ENCODE data around the gene RCSD1.
A peak's percentile ranks its signal among the peaks of the same experiment; 100 is the strongest.

Gene RCSD1

GRCh38 chr1:167620002-167620401, 10.0 kb upstream of the RCSD1 start:
- no peak overlapping the region for H3K4me3 ChIP-seq (ENCODE audit: low read depth in 1 of 2, low read length in 2 of 2)
- no peaks in the 10 kb centered on the region for H3K4me1 ChIP-seq (ENCODE audit: insufficient read depth, low read length)
- H3K27me3 ChIP-seq (ENCODE audit: control insufficient read depth in 1 of 2, insufficient read depth in 2 of 2, low read length in 2 of 2) = no peaks in the 10 kb centered on the region
- H3K9ac ChIP-seq (ENCODE audit: low read length) = no peak overlapping the region
- no peaks in the 10 kb centered on the region for H3K36me3 ChIP-seq (ENCODE audit: insufficient read depth, low read length)
- no peaks in the 10 kb centered on the region for H3K9me3 ChIP-seq (ENCODE audit: low read length)
- no peak overlapping the region for H3K27ac ChIP-seq (ENCODE audit: low read depth, low read length)

GRCh38 chr1:167621780-167622313, 8.2 kb upstream of the RCSD1 start:
- no peak overlapping the region for H3K4me3 ChIP-seq (ENCODE audit: low read depth in 1 of 2, low read length in 2 of 2)
- no peaks in the 10 kb centered on the region for H3K36me3 ChIP-seq (ENCODE audit: insufficient read depth, low read length)
- no peak overlapping the region for H3K9ac ChIP-seq (ENCODE audit: low read length)
- no peaks in the 10 kb centered on the region for H3K27me3 ChIP-seq (ENCODE audit: control insufficient read depth in 1 of 2, insufficient read depth in 2 of 2, low read length in 2 of 2)
- H3K4me1 ChIP-seq (ENCODE audit: insufficient read depth, low read length) = no peaks in the 10 kb centered on the region
- H3K9me3 ChIP-seq (ENCODE audit: low read length) = no peaks in the 10 kb centered on the region
- H3K27ac ChIP-seq (ENCODE audit: low read depth, low read length) = no peak overlapping the region

- Histone ChIP-seq H3K9ac (ENCODE audit: low read length) (no peak overlapping the region), H3K27me3 (ENCODE audit: control insufficient read depth in 1 of 2, insufficient read depth in 2 of 2, low read length in 2 of 2) (no peaks in the 10 kb centered on the region), H3K4me1 (ENCODE audit: insufficient read depth, low read length) (peaks cover 7% of the 10 kb centered on the region), H3K27ac (ENCODE audit: low read depth, low read length) (no peak overlapping the region), H3K4me3 (ENCODE audit: low read depth in 1 of 2, low read length in 2 of 2) (no peak overlapping the region), H3K9me3 (ENCODE audit: low read length) (no peaks in the 10 kb centered on the region), H3K36me3 (ENCODE audit: insufficient read depth, low read length) (no peaks in the 10 kb centered on the region)
Observed at GRCh38 chr1:167623951-167624350, 6.1 kb upstream of the RCSD1 start.

GRCh38 chr1:167625040-167625823, 4.8 kb upstream of the RCSD1 start:
- no peak overlapping the region for H3K4me3 ChIP-seq (ENCODE audit: low read depth in 1 of 2, low read length in 2 of 2)
- H3K36me3 ChIP-seq (ENCODE audit: insufficient read depth, low read length) = no peaks in the 10 kb centered on the region
- peaks cover 14% of the 10 kb centered on the region for H3K4me1 ChIP-seq (ENCODE audit: insufficient read depth, low read length)

GRCh38 chr1:167627615-167627864, 2.5 kb upstream of the RCSD1 start:
- Histone ChIP-seq H3K27me3 (ENCODE audit: control insufficient read depth in 1 of 2, insufficient read depth in 2 of 2, low read length in 2 of 2) (no peaks in the 10 kb centered on the region), H3K9me3 (ENCODE audit: low read length) (no peaks in the 10 kb centered on the region), H3K27ac (ENCODE audit: low read depth, low read length) (no peak overlapping the region), H3K4me1 (ENCODE audit: insufficient read depth, low read length) (peaks cover 14% of the 10 kb centered on the region), H3K9ac (ENCODE audit: low read length) (no peak overlapping the region), H3K4me3 (ENCODE audit: low read depth in 1 of 2, low read length in 2 of 2) (no peak overlapping the region), H3K36me3 (ENCODE audit: insufficient read depth, low read length) (no peaks in the 10 kb centered on the region)

More at GRCh38 chr1:167625040-167625823, 4.8 kb upstream of the RCSD1 start:
- no peaks in the 10 kb centered on the region for H3K9me3 ChIP-seq (ENCODE audit: low read length)
- no peaks in the 10 kb centered on the region for H3K27me3 ChIP-seq (ENCODE audit: control insufficient read depth in 1 of 2, insufficient read depth in 2 of 2, low read length in 2 of 2)
- H3K27ac ChIP-seq (ENCODE audit: low read depth, low read length) = no peak overlapping the region
- no peak overlapping the region for H3K9ac ChIP-seq (ENCODE audit: low read length)

GRCh38 chr1:167627865-167628641, 2.0 kb upstream of the RCSD1 start:
- Histone ChIP-seq H3K36me3 (ENCODE audit: insufficient read depth, low read length) (no peaks in the 10 kb centered on the region), H3K27ac (ENCODE audit: low read depth, low read length) (no peak overlapping the region), H3K9me3 (ENCODE audit: low read length) (no peaks in the 10 kb centered on the region), H3K4me3 (ENCODE audit: low read depth in 1 of 2, low read length in 2 of 2) (no peak overlapping the region), H3K9ac (ENCODE audit: low read length) (no peak overlapping the region), H3K4me1 (ENCODE audit: insufficient read depth, low read length) (peaks cover 14% of the 10 kb centered on the region), H3K27me3 (ENCODE audit: control insufficient read depth in 1 of 2, insufficient read depth in 2 of 2, low read length in 2 of 2) (no peaks in the 10 kb centered on the region)

GRCh38 chr1:167628741-167629515, 1.1 kb upstream of the RCSD1 start:
- Histone ChIP-seq H3K4me1 (ENCODE audit: insufficient read depth, low read length) (peaks cover 14% of the 10 kb centered on the region), H3K4me3 (ENCODE audit: low read depth in 1 of 2, low read length in 2 of 2) (peak overlapping the region in 1 of 2 donors; percentile 29), H3K9ac (ENCODE audit: low read length) (no peak overlapping the region), H3K27me3 (ENCODE audit: control insufficient read depth in 1 of 2, insufficient read depth in 2 of 2, low read length in 2 of 2) (no peaks in the 10 kb centered on the region), H3K36me3 (ENCODE audit: insufficient read depth, low read length) (no peaks in the 10 kb centered on the region), H3K9me3 (ENCODE audit: low read length) (no peaks in the 10 kb centered on the region), H3K27ac (ENCODE audit: low read depth, low read length) (no peak overlapping the region)

- H3K27me3 ChIP-seq (ENCODE audit: control insufficient read depth in 1 of 2, insufficient read depth in 2 of 2, low read length in 2 of 2) = no peaks in the 10 kb centered on the region
- H3K9ac ChIP-seq (ENCODE audit: low read length) = no peak overlapping the region
- peak overlapping the region; percentile 73 for H3K27ac ChIP-seq (ENCODE audit: low read depth, low read length)
- H3K4me3 ChIP-seq (ENCODE audit: low read depth in 1 of 2, low read length in 2 of 2) = peak overlapping the region; percentile 52 to 61
- H3K36me3 ChIP-seq (ENCODE audit: insufficient read depth, low read length) = no peaks in the 10 kb centered on the region
- no peaks in the 10 kb centered on the region for H3K9me3 ChIP-seq (ENCODE audit: low read length)
- H3K4me1 ChIP-seq (ENCODE audit: insufficient read depth, low read length) = peaks cover 14% of the 10 kb centered on the region
Observed at GRCh38 chr1:167630568-167631385, 745 bp downstream of the RCSD1 start.

GRCh38 chr1:167631386-167631935, 1.4 kb downstream of the RCSD1 start:
- H3K9me3 ChIP-seq (ENCODE audit: low read length) = no peaks in the 10 kb centered on the region
- no peaks in the 10 kb centered on the region for H3K27me3 ChIP-seq (ENCODE audit: control insufficient read depth in 1 of 2, insufficient read depth in 2 of 2, low read length in 2 of 2)
- peaks cover 14% of the 10 kb centered on the region for H3K4me1 ChIP-seq (ENCODE audit: insufficient read depth, low read length)
- no peaks in the 10 kb centered on the region for H3K36me3 ChIP-seq (ENCODE audit: insufficient read depth, low read length)
- H3K27ac ChIP-seq (ENCODE audit: low read depth, low read length) = no peak overlapping the region
- H3K9ac ChIP-seq (ENCODE audit: low read length) = no peak overlapping the region
- H3K4me3 ChIP-seq (ENCODE audit: low read depth in 1 of 2, low read length in 2 of 2) = peak overlapping the region in 1 of 2 donors; percentile 52

GRCh38 chr1:167631936-167632614, 2.0 kb downstream of the RCSD1 start:
- Histone ChIP-seq H3K4me1 (ENCODE audit: insufficient read depth, low read length) (peaks cover 14% of the 10 kb centered on the region), H3K9me3 (ENCODE audit: low read length) (no peaks in the 10 kb centered on the region), H3K27me3 (ENCODE audit: control insufficient read depth in 1 of 2, insufficient read depth in 2 of 2, low read length in 2 of 2) (no peaks in the 10 kb centered on the region), H3K27ac (ENCODE audit: low read depth, low read length) (no peak overlapping the region), H3K4me3 (ENCODE audit: low read depth in 1 of 2, low read length in 2 of 2) (peak overlapping the region in 1 of 2 donors; percentile 52), H3K9ac (ENCODE audit: low read length) (no peak overlapping the region), H3K36me3 (ENCODE audit: insufficient read depth, low read length) (no peaks in the 10 kb centered on the region)
